Forelimb muscle (tissue), 1 donor: Measurements from ENCODE around the gene KCNH2. TPM values are rescaled to one million over a fixed set of nuclear protein-coding genes. Genes with fewer than 3 reads are reported as not detected.

Experiments used
- DNase-seq: peaks from one replicate; pipeline ENCODE4 v3.0.0-alpha.2; 2013; ENCODE audit warnings: low read depth
- polyA plus RNA-seq: library from polyadenylated mRNA; unstranded; fragments of 120-200 nt; gene quantifications from one replicate; pipeline ENCODE4 v1.2.1, GENCODE V29; 2013; ENCODE audit not compliant: insufficient read length

The KCNH2 gene
- polyA plus RNA-seq, 1 donor, result 24.5 TPM

DNA sequence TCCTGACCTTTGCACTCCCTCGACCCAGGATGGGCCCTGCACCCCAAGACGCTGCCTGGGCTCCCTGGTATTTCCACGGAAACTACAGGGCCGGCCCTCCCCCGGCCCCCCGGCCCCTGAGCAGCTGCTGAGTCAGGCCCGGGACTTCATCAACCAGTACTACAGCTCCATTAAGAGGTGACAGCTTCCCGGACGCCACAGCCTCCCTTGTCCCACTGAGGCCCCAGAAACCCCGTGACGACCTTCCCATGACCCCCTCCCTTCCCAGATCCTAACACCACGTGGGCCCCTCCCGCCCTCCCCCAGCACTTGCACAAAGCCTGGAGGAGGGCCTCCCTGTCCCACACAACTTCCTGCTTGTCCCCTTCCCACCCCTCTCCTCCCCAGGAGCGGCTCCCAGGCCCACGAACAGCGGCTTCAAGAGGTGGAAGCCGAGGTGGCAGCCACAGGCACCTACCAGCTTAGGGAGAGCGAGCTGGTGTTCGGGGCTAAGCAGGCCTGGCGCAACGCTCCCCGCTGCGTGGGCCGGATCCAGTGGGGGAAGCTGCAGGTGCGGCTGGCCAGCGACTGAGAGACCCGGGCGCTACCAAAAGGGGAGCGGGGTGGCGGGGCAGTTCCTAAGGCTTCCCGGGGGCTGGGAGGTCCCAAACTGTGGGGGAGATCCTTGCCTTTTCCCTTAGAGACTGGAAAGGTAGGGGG is 18.4 kb upstream of the KCNH2 start:
- no peak for DNase-seq

DNA sequence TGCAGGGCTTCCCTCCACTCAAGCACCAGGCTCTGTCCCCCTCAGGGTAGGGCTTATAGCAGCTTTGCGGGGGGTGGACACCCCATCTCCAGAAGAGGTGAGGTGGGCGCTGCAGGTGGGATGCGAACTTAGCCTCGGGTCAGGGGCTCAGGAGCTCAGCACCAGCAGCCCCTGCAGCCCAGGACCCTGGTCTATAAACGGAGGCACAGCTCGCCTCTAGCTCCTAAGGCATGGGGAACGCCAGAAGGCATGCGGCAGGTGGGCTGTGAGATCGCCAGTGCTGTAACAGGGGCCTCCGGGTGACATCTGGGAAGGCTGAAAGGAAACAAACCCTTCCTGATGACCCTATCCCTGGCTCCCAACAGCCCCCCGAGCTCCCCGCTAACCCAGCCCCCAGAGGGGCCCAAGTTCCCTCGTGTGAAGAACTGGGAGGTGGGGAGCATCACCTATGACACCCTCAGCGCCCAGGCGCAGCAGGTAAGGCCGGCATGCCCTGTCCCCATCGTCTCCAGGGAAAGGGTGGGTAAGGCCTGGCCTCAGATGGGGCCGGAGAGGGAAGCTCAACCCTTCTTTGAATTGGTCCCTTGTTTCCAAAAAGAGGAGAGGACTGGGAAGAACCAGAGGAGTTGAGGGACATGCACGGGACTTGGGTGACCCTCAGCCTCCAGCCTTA is 16.9 kb upstream of the KCNH2 start:
- no peak for DNase-seq

DNA sequence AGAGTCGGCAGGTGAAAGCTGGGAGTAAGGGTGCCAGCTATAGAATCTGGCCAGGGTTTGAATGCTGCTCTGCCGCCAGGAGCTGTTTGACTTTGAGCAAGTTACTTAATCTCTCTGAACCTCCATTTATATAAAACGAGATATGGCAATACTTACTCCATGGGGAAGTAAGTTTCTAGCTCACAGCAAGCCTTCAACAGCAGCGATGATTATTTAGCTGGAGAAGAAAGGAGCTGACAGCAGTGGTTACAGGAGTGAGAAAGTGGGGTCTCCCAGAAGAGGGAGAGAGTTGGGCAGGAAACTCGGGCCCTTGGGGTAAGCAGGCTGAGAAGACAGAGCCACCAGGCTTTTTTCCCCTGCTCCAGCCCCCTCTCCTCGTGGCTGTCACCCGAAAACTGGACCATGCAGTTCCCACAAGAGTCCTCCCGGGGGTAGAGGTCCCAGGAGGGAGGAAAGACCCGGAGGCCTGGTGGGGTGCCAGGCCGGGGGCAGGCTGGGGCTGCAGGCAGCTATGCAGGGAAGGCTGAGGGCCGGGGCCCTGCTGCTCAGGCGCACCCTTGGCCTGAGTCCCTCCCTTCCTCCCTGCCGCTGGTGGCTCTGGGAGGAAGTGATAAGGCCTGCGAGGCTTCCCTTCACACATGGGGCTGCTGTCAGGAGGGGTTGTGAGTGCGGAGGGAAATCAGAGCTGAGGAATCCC is 16.2 kb upstream of the KCNH2 start:
- DNase-seq, result no peak

DNA sequence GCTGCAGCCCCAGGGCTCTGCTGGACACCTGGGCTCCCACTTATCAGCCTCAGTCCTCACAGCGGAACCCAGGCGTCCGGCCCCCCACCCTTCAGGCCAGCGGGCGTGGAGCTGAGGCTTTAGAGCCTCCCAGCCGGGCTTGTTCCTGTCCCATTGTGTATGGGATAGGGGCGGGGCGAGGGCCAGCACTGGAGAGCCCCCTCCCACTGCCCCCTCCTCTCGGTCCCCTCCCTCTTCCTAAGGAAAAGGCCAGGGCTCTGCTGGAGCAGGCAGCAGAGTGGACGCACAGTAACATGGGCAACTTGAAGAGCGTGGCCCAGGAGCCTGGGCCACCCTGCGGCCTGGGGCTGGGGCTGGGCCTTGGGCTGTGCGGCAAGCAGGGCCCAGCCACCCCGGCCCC is 15.4 kb upstream of the KCNH2 start:
- no peak for DNase-seq

DNA sequence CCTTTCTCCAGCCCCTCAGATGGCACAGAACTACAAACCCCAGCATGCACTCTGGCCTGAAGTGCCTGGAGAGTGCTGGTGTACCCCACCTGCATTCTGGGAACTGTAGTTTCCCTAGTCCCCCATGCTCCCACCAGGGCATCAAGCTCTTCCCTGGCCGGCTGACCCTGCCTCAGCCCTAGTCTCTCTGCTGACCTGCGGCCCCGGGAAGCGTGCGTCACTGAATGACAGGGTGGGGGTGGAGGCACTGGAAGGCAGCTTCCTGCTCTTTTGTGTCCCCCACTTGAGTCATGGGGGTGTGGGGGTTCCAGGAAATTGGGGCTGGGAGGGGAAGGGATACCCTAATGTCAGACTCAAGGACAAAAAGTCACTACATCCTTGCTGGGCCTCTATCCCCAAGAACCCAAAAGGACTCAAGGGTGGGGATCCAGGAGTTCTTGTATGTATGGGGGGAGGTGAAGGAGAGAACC is 14.7 kb upstream of the KCNH2 start:
- no peak for DNase-seq

DNA sequence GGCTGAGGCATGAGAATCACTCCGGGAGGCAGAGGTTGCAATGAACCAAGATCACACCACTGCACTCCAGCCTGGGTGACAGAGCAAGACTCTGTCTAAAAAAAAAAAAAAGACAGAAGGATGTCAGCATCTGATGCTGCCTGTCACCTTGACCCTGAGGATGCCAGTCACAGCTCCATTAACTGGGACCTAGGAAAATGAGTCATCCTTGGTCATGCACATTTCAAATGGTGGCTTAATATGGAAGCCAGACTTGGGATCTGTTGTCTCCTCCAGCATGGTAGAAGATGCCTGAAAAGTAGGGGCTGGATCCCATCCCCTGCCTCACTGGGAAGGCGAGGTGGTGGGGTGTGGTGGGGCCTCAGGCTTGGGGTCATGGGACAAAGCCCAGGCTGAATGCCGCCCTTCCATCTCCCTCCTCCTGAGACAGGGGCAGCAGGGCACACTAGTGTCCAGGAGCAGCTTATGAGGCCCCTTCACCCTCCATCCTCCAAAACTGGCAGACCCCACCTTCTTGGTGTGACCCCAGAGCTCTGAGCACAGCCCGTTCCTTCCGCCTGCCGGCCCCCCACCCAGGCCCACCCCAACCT is 14.0 kb upstream of the KCNH2 start:
- DNase-seq, result no peak

DNA sequence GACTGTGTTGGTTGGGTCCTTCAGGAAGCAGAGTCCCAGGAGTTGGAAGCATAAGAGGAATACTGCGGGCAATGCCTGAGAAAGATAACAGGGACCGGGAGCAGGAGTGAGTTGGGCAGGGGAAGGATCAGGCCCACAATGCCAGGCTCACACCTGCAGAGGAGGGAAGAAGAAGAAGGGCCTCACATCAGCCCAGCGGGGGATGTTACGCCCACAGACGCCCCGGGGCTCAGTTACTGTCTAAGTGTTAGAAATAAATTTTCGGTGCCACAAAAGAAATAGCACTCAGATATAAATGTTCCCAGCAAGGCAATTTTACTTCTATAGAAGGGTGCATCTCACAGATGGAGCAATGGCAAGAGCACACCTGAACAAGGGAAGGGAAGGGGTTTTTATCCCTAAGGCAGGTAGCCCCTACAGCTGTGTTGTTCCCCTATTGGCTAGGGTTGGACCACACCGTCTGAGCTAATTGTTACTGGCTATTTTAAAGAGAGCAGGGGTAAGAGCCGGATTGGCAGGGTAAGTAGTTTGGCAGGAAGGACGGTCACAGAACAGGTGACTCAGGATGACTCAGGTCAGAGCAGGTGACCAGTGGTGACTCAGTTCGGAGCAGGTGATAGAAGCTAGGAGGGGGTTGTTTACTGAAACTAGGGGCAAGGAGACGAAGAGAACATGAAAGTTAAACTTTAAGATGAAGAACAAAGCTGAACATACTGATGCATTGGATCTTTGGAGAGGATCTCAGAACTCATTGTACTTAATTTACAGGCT is 12.5 kb upstream of the KCNH2 start, which contains the start of gene NOS3:
TSS of gene NOS3 (plus strand) at position 602 of the 771 bp plus-strand sequence. CDS start 2,787 bp downstream, outside the sequence.
- DNase-seq, result no peak

DNA sequence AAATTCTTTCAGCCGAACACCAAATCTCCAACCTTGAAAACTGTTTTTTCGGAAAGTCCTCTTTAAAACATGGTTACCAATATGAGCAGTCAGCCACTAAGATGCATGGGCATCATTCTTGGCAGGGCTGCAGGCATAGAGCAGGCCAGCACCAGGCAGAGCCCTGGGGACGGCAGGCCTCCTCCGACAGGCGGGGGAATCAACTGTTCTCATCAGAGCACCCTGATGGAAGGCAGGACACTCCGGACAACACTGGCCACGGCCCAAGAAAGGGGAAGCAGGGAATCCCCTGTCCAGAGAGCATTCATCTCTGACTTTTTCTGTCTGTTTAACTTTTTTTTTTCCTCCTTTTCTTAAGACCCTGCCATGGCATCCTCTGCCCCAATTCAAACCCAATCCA is 11.3 kb upstream of the KCNH2 start:
- DNase-seq, result no peak

DNA sequence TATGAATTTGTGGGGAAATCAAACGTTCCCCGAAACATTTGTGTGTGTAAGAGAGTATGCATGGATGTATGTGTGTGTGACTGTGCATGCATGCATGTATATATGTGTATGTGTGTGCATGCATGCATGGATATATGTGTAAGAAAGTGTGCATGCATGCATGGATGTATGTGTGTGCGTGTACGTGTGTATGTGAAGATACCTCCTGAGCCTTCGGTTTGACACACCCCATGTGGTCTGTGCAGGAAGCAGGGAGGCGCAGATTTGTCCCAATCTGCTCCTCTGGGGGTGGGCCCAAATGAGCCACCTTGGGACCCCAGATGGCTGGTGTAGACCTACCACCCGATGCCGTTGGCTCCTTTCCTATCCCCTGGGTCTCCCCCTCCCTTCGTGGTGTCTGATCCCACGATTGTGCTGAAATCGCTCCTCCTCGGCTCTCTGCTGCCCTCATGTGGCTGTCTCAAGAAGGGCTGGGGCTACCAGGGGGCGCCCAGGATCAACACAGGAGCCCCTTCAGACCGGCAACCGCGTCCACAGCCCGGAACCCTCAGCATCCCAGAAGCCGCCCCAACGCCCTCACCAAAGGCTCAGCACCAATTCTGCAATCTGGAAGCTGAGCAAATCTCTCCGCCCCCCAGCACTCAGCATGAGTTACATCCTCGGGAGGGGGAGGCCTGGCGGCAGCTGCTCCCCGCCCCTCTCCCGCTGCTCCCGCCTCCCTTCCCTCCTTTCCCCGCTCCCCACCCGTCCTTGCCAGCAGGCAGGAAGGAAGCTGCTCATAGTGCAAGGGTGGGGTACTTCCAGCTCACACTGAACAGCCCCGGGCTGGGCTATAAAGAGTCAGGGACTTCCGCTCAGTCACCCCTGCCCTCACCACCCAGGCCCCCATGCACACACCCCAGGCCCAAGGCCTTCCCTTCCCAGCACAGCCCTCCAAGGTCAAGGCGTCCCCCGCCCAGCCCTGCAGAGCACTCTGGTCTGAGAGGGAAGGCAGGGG is 10.4 kb upstream of the KCNH2 start:
- DNase-seq, result no peak

DNA sequence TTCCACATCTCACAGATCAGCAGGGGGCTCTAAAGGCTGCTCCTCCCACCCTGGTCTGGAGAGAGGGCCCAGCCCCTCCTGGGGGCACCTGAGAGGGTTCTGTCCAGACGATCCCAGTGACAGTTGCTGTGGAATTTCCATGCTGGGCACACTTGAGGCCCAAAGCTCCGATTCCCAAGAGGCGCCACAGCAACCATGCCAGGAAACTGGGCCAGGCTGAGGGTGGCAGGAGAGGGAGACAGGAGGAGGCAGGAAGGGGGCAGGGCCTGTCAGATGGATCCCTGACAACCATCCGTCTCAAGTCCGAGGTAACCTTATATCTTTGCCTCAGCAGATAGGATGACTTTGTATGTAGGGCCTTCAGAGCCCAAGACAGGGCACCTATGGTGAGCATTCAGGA is 8.4 kb upstream of the KCNH2 start:
- no peak for DNase-seq

DNA sequence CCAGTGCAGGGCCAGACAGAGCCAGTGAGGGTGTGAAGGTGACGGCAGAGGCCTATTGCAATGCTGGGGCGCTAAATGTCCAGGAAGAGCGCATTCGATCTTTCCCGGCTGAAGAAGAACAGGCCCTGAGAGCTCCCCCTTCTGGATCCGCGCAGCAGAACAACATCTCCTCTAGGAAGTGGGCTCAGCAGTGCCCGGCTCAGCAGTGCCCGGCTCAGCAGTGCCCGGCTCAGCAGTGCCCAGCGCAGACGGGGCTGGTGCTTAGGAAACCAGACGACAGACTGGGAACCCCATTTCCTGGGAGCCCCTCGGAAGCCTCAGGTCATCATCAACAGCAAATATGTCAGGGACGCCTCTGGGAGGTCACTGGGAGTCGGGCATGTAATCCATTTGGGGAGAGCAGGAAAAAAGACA is 8.0 kb upstream of the KCNH2 start:
- no peak for DNase-seq

DNA sequence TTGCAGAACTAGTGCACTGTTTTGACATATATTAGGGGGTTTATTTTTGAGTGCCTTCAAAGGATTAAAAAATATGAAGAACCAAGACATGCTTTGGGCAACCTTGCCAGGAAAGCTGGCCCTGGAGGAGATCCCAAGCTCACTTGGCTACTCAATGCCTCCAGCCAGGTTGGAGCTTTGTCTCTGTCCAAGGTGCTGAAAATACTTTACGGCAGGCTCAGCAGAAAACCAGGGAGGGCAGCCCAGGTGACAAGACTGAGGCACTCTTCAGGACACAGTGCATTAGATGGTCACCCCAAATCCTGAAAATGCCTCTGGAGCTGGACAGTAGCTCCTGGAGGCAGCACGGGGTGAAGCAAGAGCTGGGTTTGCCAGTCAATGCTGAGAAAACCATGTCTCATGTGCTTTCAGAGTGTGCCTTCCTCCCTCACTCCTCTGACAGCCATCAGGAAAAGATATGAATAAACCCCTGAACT is 5.8 kb upstream of the KCNH2 start:
- no peak for DNase-seq

DNA sequence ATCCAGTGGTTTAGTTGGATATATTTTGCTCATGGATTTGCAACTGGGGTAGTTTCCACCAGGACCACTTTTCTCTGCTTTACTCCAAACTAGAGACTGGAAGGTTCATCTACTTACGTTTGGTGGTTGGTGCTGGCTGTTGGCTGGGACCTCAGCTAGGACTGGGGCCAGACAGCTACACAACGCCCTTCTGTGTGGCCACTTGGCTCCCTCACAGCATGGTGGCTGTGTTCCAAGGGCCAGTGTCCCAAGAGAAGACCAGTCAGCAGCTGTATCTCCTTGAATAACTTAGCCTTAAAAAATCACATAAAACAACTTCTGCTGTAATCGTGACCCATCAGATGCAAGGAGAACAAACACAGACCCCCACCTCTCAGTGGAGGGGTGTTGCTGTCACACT is 4.2 kb upstream of the KCNH2 start:
- DNase-seq, result no peak

DNA sequence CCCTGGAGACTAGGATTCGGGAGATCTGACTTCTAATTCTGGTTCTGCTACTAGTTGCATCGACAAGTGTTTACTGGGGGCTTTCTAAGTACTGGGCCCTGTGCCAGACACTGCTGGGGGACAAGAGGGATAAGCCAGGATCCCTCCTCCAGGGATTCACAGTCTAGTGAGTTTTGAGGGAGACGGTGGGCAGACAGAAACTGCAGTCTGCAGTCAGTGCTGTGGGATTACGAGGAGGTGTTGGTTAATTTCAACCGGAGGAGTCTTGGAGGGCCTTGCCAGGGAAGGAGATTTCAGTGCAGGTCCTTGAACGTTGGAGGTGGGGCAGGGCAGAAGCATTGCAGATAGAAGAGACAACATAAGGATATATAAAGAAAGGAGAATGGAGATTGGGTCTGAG is 3.5 kb upstream of the KCNH2 start:
- DNase-seq, result no peak

DNA sequence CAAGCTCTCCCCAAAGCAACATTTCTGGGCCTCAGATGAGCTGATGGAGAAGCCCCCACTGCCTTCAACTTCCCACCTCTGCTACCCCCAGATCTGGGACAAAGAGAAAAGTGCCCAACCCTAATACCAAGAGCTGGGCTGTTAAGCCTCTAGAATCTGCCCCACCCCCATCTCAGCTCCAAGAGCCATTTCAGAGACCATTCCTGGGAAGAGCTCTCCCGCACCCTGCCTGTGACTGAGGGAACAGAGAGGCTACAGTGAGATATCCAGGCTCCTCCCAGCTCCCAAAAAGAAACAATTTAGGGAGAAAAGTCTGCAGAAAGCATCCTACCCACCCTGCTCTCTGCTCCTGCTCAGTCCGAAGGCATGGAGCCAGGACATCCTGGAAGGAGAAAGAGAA is 2.5 kb upstream of the KCNH2 start:
- DNase-seq, result no peak

DNA sequence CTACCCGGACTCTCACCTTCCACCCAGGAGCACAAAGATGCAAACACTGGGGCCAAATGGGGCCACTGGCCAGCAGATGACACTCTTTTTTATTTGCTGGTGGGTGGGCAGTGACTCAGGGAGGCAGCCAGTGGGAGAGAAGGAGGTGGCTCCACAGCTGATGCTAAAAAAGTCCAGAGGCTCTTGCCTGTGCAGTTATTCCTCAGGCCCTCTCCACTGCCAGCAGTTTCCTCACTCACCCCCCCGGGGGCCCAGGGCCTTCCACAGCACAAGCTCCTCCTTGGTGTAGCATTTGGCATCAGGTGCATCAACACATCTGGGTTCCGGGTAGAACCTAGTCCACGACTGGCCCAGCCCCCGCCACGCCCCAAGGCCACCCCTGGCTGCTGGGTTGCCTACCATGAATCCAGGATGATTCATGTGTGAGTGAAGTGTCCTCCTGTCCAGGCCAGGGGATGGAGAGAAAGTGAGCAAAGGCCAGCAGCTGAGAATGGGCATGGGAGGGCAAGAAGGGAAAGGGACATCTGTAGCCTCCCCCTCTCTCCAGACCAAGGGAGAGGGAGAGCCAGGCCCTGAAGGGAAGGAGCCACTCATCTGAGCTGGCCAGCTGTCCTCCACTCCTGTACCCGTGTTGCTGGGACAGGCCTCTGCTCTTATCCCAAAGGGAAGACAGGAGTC is 1.7 kb upstream of the KCNH2 start:
- no peak for DNase-seq

DNA sequence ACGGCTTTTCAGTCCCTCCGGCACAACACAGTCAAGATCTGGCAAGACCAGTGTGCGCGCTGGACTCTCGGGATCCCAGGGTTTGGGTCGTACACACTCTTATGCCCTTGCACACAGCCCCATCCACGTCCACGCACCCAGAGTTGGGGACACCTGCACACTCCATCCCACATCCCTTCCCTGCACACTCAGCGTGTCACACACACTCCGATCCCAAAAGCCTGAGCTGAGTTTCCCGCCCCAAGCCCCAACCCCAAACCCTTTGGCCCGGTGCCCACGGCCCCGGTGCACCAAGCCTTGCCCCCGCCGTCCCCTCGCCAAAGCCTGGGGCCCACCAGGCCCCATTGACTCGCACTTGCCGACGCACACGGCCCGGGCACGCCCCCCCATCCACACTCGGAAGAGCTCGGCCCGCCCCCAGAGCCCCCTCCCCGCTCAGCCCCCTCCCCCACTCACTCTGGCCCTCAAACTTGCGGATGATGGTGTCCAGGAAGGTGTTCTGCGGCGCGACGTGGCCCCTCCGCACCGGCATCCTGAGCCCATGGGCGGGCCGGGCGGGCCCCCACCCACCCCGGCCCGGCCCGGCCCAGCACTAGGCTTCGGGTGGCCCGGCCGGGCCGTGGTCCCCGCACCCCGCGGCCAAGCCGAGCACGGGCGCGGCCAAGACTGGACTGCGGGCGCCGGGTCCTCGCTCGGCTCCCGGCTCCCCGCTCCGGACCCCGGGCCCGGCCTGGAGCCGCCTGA is 567 bp downstream of the KCNH2 start:
- no peak for DNase-seq

DNA sequence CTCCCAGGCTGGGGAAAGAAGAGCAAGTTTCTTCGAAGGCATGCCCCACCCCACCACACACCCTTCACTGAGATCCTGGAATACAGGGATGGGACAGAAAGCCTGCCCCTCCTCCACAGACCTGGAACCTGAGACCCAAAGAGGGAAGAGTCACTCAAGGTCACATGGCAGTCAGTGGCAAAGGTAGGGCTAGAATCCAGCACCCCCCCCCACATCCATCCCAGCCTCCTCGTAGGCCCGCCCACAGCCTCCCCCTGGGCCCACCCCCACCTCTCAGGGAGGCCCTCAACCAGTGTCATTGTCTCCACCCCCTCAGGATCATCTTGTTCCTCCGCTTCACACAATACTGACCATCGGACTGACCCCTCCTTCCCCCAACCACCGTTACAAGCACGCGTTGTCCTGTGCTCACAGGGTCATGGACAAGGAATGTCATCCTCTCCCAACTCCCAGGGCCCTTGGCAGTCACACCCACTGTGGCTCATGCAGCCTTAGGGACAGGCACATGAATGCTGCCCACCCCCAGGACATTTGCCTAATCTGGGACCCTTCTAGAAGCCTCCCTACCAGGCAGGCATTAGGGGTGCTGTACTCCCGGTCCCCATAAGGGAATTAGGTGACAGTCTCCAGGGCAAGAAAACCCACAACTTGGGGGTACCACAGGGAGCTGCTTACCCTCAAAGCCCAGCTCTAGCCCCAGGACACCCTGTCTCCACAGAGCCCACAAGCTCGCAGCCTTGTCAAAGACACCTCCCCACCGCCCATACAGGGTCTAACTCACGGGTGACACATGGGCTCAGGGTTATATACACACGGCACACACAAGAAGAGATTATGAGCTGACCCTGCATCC is 1.4 kb downstream of the KCNH2 start:
- DNase-seq, result no peak
